ENCODE measurements around the gene C6orf58.

- no peak for TF ChIP-seq TAF1 (IDR thresholded peaks at IDR 0.05; ENCODE audit: borderline replicate concordance, insufficient read depth, low read length)
- TF ChIP-seq, protein P1, sequence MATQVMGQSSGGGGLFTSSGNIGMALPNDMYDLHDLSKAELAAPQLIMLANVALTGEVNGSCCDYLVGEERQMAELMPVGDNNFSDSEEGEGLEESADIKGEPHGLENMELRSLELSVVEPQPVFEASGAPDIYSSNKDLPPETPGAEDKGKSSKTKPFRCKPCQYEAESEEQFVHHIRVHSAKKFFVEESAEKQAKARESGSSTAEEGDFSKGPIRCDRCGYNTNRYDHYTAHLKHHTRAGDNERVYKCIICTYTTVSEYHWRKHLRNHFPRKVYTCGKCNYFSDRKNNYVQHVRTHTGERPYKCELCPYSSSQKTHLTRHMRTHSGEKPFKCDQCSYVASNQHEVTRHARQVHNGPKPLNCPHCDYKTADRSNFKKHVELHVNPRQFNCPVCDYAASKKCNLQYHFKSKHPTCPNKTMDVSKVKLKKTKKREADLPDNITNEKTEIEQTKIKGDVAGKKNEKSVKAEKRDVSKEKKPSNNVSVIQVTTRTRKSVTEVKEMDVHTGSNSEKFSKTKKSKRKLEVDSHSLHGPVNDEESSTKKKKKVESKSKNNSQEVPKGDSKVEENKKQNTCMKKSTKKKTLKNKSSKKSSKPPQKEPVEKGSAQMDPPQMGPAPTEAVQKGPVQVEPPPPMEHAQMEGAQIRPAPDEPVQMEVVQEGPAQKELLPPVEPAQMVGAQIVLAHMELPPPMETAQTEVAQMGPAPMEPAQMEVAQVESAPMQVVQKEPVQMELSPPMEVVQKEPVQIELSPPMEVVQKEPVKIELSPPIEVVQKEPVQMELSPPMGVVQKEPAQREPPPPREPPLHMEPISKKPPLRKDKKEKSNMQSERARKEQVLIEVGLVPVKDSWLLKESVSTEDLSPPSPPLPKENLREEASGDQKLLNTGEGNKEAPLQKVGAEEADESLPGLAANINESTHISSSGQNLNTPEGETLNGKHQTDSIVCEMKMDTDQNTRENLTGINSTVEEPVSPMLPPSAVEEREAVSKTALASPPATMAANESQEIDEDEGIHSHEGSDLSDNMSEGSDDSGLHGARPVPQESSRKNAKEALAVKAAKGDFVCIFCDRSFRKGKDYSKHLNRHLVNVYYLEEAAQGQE (IDR thresholded peaks at IDR 0.05; ENCODE audit: insufficient read depth in 1 of 2, low read depth in 2 of 2, low read length in 2 of 2) = no peak
- TF ChIP-seq POLR2AphosphoS5 (IDR thresholded peaks at IDR 0.05; ENCODE audit: low read depth, low read length) = no peak
Observed at GRCh38 chr6:127630800-127631199, 53.8 kb downstream of the C6orf58 start.

Measured in PFSK-1 (cell line).